HuH-7 (cell line): Measurements from ENCODE around the gene PDSS1.
"Not testable (repeated sequence)": the region's sequence is repeated elsewhere in the genome, so short reads cannot be mapped to it uniquely, and the experiment has no call there.

Source experiments
- DNase-seq: peaks from one replicate; pipeline ENCODE4 v3.0.0; 2011; ENCODE audit warnings: low spot score

The PDSS1 gene

DNA sequence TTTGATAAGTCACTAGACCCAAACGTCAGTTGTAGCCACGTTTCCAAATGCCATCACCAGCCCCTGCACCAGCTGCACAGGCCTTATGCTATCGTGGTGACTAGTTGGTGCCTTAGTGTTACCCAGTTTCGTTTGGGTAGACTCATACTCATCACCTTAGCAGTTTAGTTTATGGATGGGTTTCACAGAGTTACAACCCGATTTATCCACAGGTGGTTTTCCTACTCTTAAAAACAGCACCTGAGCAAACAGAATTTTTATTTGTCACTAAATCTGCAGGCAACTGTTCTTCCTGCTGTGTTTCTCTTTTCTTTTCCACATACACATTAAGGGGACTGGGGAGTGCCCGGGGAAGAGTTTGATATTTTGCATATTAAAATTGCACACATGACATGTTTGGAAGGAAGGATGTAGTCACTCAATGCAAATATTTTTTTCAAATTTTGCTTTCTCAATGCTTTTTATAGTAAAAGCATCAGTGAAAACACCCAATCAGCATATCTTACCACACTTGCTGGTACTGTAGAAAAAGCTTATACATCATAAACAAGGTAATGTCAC, 41.6 kb downstream of the PDSS1 start:
- no peak for DNase-seq

DNA sequence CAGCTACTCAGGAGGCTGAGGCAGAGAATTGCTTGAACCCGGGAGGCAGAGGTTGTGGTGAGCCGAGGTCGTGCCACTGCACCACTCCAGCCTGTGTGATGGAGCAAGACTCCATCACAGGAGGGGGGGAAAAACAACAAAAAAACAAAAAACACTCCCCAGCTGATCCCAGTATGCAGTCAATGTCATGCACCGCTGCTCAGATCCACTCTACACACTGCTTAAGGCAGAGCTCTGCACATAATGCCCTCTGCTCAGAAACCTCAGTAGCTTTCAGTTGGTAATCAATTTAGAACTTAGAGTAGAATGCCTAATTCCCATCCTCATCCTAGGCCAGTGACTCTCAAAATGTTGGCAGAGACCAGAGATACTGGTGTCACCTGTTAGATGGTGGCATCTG, 43.9 kb downstream of the PDSS1 start:
- no peak for DNase-seq

DNA sequence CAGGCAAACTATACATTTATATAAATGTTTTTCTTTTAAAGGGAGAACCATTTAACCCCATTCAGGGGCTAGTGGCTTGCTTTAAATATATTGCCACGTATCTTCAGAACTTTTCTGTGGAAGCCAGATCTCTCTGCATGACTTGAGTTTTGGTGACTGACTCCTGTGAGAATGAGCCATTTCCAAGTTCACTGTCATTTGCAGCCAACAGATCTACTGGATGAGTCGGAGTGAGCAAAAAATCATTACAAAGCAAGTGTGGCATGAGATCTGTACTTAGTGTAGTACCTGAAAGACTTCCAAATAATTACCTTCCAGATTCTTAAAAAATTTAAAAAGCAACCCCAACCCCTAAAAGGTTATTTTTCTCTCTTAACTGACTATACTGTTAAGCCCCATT, 45.6 kb downstream of the PDSS1 start:
- DNase-seq = no peak

DNA sequence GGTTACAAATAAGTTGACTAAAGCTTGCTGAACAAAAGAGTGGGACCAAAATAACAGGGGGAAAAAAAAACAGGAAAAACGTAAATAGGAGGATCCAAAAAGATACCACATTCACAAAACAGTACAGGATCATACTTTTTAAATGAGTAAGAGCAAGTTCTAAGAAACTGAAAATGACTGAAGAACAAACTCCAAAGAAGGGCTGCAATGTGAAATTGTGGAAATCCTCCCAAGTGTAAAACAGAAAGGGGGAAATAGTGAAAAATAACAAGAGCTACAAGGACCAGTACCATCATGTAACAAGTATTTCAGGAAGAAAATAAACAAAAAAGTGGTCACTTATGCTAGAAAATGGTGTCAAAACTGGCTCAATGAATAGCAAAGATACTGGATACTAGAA, 46.3 kb downstream of the PDSS1 start:
- no peak for DNase-seq

DNA sequence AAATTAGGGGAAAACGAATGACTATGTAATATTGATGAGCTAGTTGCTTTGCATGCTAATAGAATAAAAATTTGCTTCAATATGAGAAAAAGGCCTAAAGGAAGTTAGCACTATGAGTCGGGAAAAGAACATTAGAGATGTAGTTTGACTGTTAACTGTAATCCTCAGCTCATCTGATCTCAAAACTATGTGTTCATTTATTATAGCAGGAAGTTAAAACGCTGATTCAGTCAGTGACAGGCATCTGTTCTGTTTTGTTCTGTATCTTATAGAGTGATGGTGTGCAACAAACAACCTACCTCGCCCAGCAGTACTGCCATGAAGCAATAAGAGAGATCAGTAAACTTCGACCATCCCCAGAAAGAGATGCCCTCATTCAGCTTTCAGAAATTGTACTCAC, 48.6 kb downstream of the PDSS1 start:
- DNase-seq = no peak

DNA sequence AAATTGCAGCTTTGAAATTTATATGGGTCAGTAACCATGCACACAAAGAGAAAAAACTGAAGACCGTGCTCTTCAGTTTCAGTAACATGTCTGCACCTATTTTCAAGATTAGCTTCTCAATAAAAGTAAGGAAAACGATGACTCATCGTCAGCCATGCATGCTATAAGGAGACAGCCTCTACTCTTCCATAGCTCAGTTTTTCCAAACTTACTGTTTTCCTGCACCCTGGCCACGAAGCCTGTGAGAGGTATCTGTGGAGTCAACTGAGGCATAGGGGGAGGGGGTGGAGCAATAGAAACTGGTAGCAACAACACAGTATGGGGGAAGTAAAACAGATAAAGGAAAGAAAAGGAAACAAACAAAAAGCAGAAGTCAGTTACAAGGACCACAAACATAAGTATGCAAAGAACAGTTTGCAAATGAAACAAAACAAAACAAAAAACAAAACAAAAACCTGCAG, 58.0 kb downstream of the PDSS1 start:
- no peak for DNase-seq

DNA sequence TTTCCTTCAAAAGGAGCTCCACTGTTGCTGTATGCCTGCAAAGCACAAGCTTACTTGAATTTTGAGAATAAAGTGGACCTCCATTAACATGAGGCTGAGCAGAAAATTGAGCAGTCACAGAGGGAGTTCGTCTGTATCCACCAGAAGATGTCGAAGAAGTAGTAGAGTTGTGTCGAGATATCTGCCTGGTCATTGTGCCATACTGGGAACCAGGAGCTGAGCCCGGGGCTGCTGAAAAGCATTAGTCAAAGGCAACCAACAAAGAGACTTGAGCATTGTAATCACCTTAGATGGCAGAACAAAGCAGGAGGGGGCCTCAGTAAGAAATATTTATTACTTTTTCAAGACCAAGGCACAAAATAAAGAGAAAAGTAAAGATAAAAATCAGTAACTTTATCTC, 61.5 kb downstream of the PDSS1 start:
- no peak for DNase-seq

DNA sequence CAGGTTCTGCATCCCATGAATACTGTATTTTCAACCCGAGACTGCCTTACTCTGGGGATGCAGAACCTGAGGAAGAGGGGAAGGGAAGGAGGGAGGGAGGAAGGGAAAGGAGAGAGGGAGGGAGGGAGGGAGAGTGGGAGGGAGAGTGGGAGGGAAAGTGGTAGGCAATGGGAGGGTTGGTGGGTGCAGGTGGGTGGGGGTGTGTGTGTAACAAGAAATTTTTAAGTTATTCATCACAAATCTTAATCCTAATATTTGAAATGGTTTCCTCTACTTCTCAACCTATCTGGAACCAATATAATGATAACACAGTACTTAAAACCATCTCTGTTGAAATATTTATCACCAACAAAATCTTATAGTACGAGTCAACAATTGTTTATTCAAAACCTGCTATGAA, 68.0 kb downstream of the PDSS1 start:
- DNase-seq = no peak

DNA sequence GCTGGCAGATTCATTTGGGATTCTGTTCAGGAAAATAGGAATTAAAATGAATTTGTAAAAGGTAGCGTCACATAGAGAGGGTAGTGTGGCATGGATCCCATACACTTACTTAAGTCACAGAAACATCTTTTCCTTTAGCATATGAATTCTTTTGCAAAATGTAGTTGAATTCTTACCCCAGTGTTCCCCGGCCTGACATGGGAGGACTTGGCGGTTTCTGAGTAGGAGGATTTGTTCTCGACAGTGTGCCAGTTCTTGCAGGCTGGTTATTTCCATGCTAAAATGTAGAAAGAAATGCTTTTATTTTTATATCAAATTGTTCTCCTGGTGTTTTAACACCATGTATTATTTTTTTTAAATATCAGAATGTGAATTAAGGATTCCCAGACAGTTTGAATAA, 72.6 kb downstream of the PDSS1 start:
- no peak for DNase-seq

DNA sequence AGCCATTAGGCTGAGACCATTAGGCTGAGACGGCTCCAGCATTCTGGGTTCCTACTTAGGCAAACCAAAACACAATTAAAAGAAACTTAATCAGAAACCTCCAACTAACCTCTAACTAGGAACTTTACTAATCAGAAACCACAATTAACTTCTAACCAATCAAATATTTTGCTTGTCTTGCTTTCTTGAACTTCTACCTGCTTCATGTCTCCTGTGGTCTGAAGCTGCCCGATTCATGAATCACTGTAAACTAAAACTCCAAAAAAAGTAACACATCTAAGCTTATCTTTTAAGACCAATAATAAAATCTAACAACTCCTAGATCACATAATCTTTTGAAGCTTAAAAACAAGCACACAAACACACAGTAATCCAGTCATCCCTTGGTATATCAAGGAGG, 76.1 kb downstream of the PDSS1 start:
- DNase-seq = no peak

DNA sequence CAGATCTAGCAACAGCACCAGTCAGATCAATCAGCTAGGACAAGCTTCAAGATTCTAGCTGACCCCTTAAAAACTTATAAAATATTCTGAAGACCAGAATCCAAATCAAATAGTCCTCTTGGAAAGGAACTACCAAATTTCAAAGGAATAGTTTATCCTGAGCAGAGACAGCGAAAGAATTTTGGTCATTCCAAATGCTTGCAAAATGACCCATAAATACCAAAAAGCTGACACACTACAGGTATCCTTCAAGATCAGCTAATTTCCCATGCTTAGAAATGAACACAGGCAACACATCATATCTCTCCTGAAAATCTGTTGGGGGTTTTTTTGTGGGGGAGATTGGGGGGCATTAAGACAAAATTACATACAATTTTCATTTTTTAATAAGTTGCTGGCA, 78.8 kb downstream of the PDSS1 start:
- no peak for DNase-seq

DNA sequence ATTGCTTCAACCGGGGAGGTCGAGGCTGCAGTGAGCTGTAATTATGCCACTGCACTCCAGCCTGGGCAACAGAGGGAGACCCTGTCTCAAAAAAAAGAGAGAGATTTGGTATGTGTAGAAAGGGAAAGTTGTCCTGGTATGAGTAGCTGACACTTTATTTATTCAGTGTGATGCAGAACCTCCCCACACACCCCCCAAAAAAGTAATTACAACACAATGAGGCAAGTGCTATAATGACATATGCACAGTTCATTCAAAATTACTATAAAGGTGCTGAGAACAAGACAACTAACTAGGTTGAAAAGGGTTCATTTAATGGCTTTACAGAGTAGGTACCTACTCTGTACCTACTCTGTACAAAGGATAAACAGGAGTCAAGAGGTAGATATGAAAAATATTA, 80.2 kb downstream of the PDSS1 start:
- DNase-seq = no peak

DNA sequence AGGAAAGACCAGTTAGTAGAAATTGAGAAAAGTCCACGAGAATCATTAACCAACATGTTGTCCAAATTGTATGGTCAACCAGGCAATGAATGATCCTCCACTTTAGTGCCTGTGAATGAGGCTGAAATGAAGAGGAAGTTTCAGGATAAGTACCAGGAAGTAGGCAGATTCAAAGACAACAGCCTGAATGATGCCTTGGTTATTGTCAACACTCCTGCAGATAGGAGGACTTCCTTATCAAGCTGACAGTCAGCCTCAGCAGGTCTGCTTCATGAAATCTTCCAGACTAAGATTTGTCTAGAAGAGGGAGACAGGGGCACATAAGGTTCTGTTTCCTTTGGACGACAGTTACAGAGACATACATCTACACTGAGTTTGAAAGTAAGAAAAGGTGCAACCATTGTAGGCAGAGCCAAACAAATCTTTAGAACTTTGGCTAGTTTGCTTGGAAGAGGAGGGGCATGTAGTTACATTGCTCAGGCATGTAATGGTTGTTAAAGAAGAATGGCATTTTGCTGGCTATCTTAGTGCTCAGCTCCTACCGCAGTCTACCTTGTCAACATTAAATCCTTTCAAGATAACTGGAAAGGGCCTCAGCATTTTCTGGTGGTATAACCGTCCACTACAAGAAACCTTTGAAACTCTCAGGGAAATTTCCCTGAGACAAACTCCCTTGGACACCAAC, 81.8 kb downstream of the PDSS1 start:
- no peak for DNase-seq

DNA sequence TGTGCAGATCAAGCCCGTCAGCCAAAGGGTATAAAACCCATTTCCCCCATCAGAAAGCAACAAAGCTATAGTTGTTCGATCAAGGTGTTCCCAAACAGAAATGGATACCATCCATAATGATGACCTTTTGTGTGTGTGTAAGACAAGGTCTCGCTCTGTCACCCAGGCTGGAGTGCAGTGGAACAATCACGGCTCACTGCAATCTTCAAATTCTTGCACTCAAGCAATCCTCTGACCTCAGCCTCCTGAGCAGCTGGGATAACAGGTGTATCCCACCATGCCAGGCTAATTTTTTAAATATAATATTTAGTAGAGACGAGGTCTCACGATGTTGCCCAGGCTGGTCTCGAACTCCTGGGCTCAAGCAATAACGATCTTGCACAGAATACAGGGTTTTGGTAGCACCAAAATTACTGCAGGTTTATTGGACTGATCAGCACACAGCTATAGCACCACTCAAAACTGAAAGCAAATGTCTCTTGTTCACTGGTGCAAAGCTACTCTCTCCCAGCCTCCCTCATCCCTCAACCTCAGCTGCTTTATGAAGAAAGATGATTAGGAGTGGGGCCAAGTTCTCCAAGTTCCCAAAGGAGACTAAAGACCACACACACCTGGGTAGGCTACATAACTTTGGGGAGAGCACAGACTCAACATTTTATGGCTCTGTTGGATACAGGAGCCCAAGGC, 82.7 kb downstream of the PDSS1 start:
- DNase-seq = no peak

DNA sequence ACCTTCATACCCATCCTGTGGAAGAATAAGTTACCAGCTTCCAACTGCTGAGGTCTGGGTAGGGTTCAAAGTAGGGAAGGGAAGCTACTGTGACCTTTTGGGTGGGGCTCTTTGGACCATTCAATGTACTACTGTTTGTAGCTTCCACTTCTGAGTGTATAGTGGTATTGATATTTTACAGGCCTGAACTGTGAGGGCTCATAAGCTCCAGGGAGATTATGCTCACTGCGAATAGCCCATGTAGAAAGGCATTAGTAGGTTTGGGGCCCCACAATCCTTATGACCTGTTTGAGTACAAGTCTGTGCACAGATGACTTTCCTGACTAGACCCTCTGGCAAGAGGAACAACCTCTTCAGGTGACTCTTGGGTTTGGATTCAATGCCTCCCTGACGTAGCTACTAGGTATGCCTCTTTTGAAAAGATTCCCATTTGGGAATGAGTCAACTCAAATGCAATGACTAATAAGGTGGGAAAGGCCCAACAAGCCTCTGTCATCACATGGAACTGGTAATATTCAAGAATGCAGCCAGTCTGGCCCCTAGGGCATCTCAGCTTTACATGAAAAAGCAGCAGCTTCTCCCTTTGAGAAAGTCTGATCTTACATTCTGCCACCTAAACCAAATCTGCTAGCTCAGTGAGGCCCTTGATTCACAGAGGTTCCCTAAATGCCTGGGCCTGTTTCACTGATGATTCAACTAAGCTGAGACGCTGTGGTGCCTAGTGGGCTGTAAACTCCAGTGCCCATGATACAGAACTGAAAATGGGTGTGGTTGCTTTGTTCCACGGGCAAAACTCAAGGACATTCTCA, 83.5 kb downstream of the PDSS1 start:
- no peak for DNase-seq

DNA sequence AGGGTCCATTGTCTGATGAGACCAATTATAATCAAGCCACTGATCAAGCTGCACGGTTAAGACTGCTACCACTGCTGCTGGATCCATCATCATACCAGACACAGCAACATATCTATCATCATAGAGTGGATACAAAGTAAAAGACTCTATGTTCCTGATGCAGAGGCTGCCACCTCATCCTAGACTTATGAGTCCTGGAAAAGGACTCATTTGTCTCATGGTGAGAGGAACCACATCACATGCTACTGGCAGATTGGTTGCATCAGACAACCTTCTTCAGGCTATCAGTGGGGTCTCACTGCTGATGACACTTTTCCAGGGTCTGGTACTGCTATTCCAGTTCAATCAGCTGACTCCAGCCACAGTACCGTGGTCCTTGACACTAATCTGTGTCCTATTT, 84.3 kb downstream of the PDSS1 start:
- no peak for DNase-seq

DNA sequence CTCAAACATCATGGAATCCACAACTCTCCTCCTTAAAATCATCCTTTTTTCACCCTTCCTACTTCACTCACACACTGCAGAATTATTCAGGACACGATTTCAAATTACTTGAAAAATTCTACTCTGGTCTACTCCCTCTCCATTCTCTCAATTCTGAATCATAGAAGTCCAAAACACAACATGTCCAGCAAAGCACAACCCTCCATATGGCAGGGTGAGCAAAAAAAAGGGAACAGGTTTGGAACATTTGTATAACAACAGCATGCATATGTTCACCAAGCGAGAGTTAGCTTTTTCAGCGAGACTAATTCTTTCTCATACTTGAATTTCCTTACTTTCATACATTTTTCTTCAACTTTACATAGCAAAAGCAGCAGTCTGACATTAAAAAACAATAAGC, 89.9 kb downstream of the PDSS1 start:
- DNase-seq = no peak

DNA sequence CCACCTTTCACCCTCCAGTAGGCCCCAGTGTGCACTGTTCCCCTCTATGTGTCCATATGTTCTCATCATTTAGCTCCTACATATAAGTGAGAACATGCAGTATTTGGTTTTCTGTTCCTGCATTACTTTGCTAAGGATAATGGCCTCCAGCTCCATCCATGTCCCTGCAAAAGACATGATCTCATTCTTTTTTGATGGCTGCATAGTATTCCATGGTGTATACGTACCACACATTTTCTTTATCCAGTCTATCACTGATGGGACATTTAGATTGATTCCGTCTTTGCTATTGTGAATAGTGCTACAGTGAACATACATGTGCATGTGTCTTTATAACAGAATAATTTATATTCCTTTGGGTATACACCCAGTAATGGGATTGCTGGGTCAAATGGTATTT, 92.3 kb downstream of the PDSS1 start:
- DNase-seq = not testable (repeated sequence)

DNA sequence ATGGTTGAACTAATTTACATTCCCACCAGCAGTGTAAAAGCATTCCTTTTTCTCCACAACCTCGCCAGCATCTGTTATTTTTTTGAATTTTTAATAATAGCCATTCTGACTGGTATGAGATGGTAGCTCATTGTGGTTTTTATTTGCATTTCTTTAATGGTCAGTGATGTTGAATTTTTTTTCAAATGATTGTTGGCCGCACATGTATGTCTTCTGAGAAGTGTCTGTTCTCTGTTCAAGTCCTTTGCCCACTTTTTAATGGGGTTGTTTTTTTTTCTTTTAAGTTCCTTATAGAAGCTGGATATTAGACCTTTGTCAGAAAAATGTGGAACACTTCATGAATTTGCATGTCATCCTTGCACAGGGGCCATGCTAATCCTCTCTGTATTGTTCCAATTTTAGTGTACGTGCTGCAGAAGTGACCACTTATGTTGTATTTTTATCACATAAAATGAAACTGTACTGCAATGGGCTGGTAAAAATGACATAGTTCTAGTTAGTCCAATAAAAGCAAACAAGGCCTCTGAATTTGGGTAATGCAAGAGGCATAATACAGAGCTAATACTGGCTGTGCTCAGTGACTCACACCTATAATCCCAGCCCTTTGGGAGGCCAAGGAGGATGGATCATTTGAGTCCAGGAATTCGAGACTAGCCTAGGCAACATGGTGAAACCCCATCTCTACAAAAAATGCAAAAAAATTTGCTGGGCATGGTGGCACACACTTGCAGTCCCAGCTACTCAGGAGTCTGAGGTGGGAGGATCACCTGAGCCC, 92.9 kb downstream of the PDSS1 start:
- no peak for DNase-seq

DNA sequence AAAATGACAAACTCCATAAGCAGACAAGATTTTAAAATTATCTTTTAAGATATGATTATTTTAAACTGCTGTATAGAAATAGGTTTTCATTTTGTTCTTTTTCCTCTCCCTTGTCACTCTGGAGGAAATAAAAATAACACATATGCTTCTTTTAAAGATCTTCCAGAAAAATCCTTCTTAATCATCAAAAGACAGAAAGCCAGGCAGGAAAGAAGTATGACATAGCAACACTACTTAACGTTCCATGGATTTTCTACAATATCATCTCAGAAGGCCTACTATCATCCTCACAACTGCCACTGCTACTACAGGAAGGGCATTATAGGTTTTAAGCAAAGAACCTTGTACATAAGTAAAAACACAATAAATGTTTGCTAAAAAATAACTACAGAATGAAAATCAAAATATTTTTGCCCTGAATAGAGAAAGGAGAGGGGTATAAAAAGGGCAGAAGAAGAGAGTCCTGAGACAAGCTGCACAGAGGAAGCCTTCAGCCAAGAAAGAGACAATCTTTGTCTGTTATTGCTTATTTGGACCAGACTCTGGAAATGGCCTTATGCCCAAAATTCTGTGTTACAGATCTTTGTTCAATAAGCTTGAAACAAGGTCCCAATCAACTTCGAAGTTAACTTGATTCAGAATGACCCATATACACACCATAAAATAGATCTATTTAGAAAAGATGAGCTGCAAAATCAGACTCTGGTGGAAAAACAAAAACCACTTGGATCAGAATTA, 95.4 kb downstream of the PDSS1 start:
- no peak for DNase-seq
